GM12878 (cell line): ENCODE data around the gene ESRP2. TPM values are rescaled to one million over a fixed set of nuclear protein-coding genes. Genes with fewer than 3 reads are reported as not detected.

Experiments
- ATF2 ChIP-seq: IDR thresholded peaks from 2 replicates; pipeline ENCODE4 v1.6.1; 2012; ENCODE audit warnings: low read length, inconsistent platforms
- ATF3 ChIP-seq: IDR thresholded peaks from 2 replicates; pipeline ENCODE4 v1.6.1; 2011; ENCODE audit warnings: low read depth, mild to moderate bottlenecking, low read length, moderate library complexity, borderline replicate concordance; ENCODE audit errors: extremely low read depth
- BCL11A ChIP-seq: IDR thresholded peaks from 2 replicates; pipeline ENCODE4 v1.6.1; 2011; ENCODE audit warnings: low read depth, low read length
- BMI1 ChIP-seq: fragments of 450-650 bp; IDR thresholded peaks from 2 replicates; pipeline ENCODE4 v1.6.1; 2016; ENCODE audit warnings: mild to moderate bottlenecking, moderate library complexity, borderline replicate concordance
- CUX1 ChIP-seq: IDR thresholded peaks from 2 replicates; pipeline ENCODE4 v1.6.1; 2012; ENCODE audit warnings: improper control_type of control experiment, low read depth, low read length; ENCODE audit not compliant: insufficient replicate concordance
- HDAC2 ChIP-seq: fragments of 200-600 bp; sonication (generic); IDR thresholded peaks from 2 replicates; pipeline ENCODE4 v1.6.1; 2017
- HSF1 ChIP-seq: fragments of 150-350 bp; IDR thresholded peaks from 2 replicates; pipeline ENCODE4 v1.6.1; 2014; ENCODE audit warnings: mild to moderate bottlenecking, low read depth, low read length
- IKZF2 ChIP-seq, 2 experiments: fragments of 450-650 bp; IDR thresholded peaks; 2 replicates each; pipeline ENCODE4 v1.6.1; 2017; ENCODE audit warnings: mild to moderate bottlenecking in 2 of 2, moderate library complexity in 2 of 2
- LARP7 ChIP-seq: fragments of 450-650 bp; IDR thresholded peaks from 2 replicates; pipeline ENCODE4 v1.6.1; 2017; ENCODE audit warnings: mild to moderate bottlenecking
- POLR2AphosphoS2 ChIP-seq: IDR thresholded peaks from 2 replicates; pipeline ENCODE4 v1.6.1; 2011; ENCODE audit warnings: low read depth, mild to moderate bottlenecking, low read length, improper control_type of control experiment, moderate library complexity
- SKIL ChIP-seq: fragments of 450-650 bp; IDR thresholded peaks from 2 replicates; pipeline ENCODE4 v1.6.1; 2017; ENCODE audit warnings: mild to moderate bottlenecking, low read depth, inconsistent platforms; ENCODE audit not compliant: poor library complexity, severe bottlenecking
- SMARCA5 ChIP-seq: fragments of 450-650 bp; IDR thresholded peaks from 2 replicates; pipeline ENCODE4 v1.6.1; 2017; ENCODE audit warnings: mild to moderate bottlenecking
- SMC3 ChIP-seq: IDR thresholded peaks from 2 replicates; pipeline ENCODE4 v1.6.1; 2011; ENCODE audit warnings: low read length, improper control_type of control experiment, borderline replicate concordance
- TARDBP ChIP-seq: IDR thresholded peaks from 2 replicates; pipeline ENCODE4 v1.6.1; 2016; ENCODE audit warnings: borderline replicate concordance
- ZBTB40 ChIP-seq: fragments of 450-650 bp; IDR thresholded peaks from 2 replicates; pipeline ENCODE4 v1.6.1; 2016; ENCODE audit warnings: mild to moderate bottlenecking, moderate library complexity, borderline replicate concordance
- ZZZ3 ChIP-seq: IDR thresholded peaks from 2 replicates; pipeline ENCODE4 v1.6.1; 2011; ENCODE audit warnings: low read depth; ENCODE audit not compliant: control insufficient read depth, insufficient read length
- polyA plus RNA-seq, 11 experiments: library from polyadenylated mRNA; depleted of rRNA in 4 of 11; unstranded in 6 of 11; stranded (reverse) in 5 of 11; fragments of >200 nt; fragmentation: Nextera tagmentation in 4 of 11; fragmentation: Illumina TruSeq in 1 of 11; extraction: Ambion mirVana in 4 of 11; extraction: Trizol in 1 of 11; gene quantifications; 1 replicate in 1 of 11; 2 replicates in 10 of 11; pipeline versions ENCODE4 v1.2.1 to v1.2.3, GENCODE V29; 2011 to 2016; ENCODE audit warnings: inconsistent platforms in 2 of 11, missing spikeins in 2 of 11, low read depth in 1 of 11
- total RNA-seq, 4 experiments: library from RNA; depleted of rRNA in 3 of 4; stranded (reverse); fragments of >200 nt in 3 of 4; fragmentation: Illumina TruSeq in 1 of 4; extraction: Trizol in 1 of 4; gene quantifications; 2 replicates each; pipeline versions ENCODE4 v1.2.1 to v1.2.3, GENCODE V29; 2013 to 2021

ESRP2 gene
- total and polyA plus RNA-seq, 10 of the 15 experiments (the other 5 are each of a cell fraction or from before 2014, with no cell fraction given) = 0.04 to 0.64 (median 0.08) TPM; not detected in 3

- TF ChIP-seq CUX1 (no peak), ATF3 (no peak), SMC3 (no peak; the same call in 1 of the 2 replicates), ZBTB40 (no peak), ATF2 (no peak; the same call in 1 of the 2 replicates), SKIL (no peak), HDAC2 (no peak), TARDBP (no peak), BMI1 (no peak), BCL11A (no peak), IKZF2 (IDR thresholded peaks at IDR 0.05) (peak; percentile 89 to 91), SMARCA5 (peak; percentile 49; the same call in 1 of the 2 replicates), LARP7 (no peak), HSF1 (no peak), POLR2AphosphoS2 (no peak), ZZZ3 (no peak)
Observed at GRCh38 chr16:68284847-68285246, 48.9 kb upstream of the ESRP2 start (continued).
